Endothelial cell of hepatic sinusoid (primary cell): Measurements from ENCODE around the gene ATMIN.

Experiments
- in situ Hi-C: cut with HindIII; loops from 2 replicates; pipeline ENCODE4 v1.10.0; 2017; ENCODE audit warnings: low sequenced_read_pairs

ATMIN gene

GRCh38 chr16:81035398-81035974, at the start of gene ATMIN:
TSS of gene ATMIN (plus strand) at chr16:81035842. CDS start at chr16:81035871, 29 bp downstream.
- in situ Hi-C loops, result no loop called here

- in situ Hi-C loops, result no loop called here
Measured at GRCh38 chr16:80986557-80986956, 49.1 kb upstream of the ATMIN start.

DNA sequence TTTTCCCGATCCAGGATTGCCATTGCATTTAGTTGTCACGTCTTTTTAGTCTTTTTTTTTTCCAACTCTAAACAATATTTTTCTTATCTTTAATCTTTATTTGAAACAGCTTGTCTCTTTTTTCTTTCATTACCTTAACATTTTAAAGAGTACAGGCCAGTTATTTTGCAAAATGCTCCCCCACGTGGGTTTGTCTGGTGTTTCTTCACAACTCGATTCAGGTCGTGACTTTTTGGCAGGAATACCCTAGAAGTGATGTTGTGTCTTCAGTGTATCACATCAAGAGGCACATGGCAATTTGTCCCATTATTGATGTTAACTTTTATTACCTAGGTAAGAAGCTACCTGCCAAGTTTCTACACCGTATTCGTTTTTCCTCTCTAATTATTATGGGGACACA, 46.9 kb upstream of the ATMIN start:
- in situ Hi-C loops, result no loop called here

DNA sequence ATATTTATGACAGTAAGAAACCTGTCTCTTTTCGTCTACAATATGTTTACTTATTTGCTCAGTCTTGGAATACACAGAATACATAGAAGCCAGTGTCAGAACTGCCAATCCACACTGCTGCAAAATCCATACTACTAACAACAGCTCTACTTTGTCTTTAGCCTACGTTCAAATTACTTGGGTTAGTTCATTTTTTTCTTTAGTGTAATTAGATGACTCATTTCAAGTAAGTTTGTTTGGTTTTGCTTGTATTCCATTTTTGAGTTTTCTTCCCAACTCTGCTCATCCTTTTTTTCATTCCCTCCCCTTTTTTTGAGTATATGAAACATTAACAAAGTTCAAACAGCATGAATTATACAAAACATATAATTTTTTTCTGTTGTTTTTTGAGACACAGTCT, 45.8 kb upstream of the ATMIN start:
- in situ Hi-C loops, result no loop called here

GRCh38 chr16:80990577-80990976, 45.1 kb upstream of the ATMIN start:
- in situ Hi-C loops, result no loop called here

GRCh38 chr16:80990978-80991377, 44.7 kb upstream of the ATMIN start:
- in situ Hi-C loops, result no loop called here

DNA sequence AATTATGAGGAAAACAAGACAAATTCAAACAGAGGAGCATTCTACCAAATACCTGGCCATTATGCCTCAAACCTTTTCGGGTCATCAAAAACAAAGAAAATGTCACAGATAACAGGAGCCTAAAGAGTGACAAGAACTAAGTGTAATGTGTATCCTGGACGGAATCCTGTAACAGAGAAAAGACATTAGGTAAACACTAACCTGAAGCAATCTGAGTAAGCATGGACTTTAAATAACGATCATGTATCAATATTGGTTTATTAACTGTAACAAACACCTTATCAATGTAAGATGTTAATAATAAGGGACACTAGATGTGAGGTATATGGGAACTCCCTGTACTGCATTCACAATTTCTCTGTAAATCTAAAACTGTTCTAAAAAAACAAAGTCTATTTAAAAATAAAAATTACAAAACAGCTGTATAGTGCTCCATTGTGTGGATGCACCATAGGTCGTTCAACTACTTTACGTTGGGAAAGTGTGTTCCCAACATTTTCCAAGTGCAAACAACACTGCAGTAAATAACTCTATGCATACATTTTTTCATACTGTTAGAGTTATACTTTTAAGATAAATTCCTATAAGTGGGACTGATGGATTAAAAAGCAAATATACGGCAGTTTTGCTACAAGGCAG, 43.7 kb upstream of the ATMIN start:
- in situ Hi-C loops, result no loop called here

- in situ Hi-C loops, result no loop called here
Measured at GRCh38 chr16:80992676-80993293, 42.9 kb upstream of the ATMIN start.

DNA sequence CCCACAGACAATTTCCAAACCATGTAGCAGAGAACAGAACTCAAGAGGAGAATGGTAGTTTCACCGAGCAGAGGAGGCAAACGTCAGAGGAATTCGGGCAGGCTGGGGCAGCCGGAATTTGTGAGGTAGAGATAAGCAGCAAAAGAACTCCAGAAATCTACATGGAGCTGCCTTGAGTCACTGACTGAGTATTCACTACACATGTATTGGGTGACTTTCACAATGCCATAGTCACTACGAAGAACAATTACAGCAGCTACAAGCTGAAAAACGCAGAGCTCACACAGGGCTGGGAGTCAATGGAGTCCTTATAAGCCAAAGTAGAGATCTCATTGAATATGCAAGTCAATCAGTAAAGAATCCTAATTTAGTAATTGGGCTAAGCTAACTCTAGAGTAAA, 42.3 kb upstream of the ATMIN start:
- in situ Hi-C loops, result no loop called here

- in situ Hi-C loops, result no loop called here
Measured at GRCh38 chr16:80993834-80994233, 41.8 kb upstream of the ATMIN start.

DNA sequence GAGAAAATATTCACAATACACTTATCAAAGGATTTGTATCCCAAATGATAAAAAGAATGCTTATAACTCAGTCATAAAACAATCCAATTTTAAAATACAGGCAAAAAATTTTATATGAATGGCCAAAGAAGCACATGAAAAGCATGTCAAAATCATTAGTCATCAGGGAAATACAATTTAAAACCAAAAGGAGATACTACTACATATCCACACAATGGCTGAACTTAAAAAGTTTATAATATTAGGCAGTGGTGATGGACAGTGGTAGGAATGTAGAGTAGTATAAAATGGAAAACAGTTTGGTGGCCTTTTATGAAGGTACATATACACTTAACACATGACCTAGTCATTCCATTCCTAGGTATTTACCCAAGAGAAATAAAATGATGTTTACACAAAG, 41.2 kb upstream of the ATMIN start:
- in situ Hi-C loops, result no loop called here

- in situ Hi-C loops, result no loop called here
Measured at GRCh38 chr16:80996688-80997138, 38.9 kb upstream of the ATMIN start.

GRCh38 chr16:80997139-80997798, 38.4 kb upstream of the ATMIN start:
- in situ Hi-C loops, result no loop called here

- in situ Hi-C loops, result no loop called here
Measured at GRCh38 chr16:80997964-80998620, 37.5 kb upstream of the ATMIN start.

DNA sequence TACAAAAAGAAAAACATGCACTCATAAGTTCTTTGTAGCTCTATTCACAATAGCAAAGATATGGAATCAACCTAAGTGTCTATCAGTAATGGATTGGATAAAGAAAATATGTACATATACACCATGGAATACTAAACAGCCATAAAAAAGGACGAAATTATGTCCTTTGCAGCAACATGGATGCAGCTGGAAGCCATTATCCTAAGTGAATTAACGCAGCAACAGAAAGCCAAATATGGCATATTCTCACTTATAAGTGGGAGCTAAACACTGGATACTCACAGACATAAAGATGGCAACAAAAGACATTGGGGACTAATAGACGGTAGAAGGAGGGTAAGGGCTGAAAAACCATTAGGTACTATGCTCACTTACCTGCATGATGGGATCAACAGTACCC, 34.8 kb upstream of the ATMIN start:
- in situ Hi-C loops, result no loop called here

DNA sequence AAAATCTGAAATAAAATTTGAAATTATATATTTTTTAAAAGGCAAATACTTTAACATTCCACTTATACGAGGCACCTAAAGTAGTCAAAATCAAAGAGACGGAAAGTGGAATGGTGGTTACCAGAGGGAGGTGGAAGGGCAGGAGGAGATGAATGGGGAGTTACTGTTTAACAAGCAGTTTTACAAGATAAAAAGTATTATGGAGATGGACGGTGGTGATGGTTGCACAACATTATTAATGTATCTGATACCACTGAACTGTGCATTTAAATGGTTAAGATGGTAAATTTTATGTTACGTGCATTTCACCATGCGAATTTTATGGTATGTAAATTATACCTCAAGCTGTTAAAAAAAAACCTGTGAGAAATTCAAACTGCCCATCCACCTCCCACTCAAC, 34.3 kb upstream of the ATMIN start:
- in situ Hi-C loops, result no loop called here

DNA sequence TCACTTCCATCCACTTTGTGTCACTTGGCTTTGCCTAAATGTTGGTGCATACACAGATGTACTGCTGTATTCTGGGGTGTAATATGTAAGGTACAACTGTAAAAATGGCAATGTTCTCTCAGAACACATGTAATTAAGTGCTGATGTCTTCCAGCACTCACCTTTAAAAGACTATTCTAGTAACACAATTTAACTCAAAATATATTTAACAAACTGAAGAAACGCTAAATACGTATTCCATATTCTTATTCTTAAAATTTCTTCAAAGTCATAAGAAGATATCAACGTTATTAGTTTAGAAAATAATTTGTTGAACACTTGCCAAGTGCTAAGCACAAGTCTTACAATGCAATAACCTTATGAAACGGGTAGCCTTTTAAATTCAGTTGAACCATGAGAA, 32.6 kb upstream of the ATMIN start:
- in situ Hi-C loops, result no loop called here

GRCh38 chr16:81003610-81004460, 31.8 kb upstream of the ATMIN start:
- in situ Hi-C loops, result no loop called here

DNA sequence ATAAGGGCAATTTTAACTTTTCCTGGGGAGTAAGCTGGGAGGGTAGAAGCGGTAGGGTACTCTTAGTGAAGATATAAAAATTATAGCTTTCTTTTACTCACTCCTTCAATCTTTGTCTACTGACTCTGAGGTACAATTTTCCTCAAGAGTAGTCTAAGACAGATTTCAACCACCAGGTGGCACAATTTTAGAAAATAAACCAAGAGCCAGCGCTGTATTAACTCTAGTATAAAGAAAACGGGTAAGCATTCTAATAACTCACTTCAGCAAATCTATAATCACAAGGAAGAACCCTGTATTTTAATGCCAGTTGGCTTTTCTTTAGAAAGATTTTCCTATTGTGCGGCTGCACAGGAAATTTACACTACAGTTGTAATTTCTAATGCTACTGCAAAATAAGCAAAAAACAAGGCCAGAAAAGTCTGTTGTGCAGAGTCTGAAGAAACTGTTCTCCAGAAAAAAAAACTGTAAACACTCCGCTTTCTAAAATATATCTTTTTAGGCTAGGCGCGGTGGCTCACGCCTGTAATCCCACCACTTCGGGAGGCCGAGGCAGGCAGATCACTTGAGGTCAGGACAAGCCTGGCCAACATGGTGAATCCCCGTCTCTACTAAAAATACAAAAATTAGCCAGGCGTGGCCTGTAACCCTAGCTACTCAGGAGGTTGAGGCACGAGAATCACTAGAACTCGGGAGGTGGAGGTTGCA, 30.8 kb upstream of the ATMIN start:
- in situ Hi-C loops, result no loop called here

DNA sequence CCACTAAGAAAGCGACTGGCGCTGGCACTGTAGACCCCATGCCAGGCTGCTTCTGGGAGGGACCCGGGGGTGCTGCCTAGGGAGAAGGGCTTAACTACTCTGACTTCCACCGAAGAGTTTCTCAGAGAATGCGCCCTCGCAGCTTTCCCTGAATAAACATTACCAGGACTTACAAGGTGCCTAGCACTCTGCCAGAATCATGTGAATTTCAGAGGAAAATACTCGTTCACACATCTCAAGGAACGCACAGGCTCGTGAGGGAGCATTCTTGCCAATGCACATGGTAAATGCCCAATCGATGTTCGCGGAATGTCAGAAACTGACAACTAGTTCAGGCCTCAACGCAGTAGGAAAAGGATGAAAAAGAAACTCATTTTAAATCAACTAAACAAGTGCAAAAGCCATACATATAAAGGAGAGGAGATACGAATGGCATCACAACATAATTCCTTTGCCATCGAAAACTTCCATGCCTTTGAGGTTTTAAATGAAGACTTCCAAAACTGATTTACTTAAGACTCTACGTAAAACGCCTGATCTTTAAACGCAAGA, 30.0 kb upstream of the ATMIN start:
- in situ Hi-C loops, result no loop called here
